OCI-LY3 (cell line): ENCODE measurements around the gene RPL38.

Source experiments
- H2AFZ ChIP-seq: fragments of 200-600, 300-600 bp; shearing (Covaris generic); 2 replicates; pipeline ENCODE4 v1.6.0; 2014; ENCODE audit warnings: antibody characterized with exemption, low read depth, low read length
- H3K27ac ChIP-seq: fragments of 200-600, 300-600 bp; sonication (generic); 2 replicates; pipeline ENCODE4 v1.5.1; 2014; ENCODE audit warnings: mild to moderate bottlenecking, low read length, moderate library complexity, mixed read lengths
- H3K27me3 ChIP-seq: fragments of 200-600, 300-600 bp; sonication (generic); 2 replicates; pipeline ENCODE4 v1.6.1; 2014; ENCODE audit warnings: low read depth, low read length, mixed read lengths
- H3K36me3 ChIP-seq: fragments of 200-600, 300-600 bp; sonication (generic); replicated peaks from 2 replicates; pipeline ENCODE3; 2014; ENCODE audit warnings: low read depth, low read length, mixed read lengths
- H3K4me1 ChIP-seq: fragments of 300-600, 200-600 bp; sonication (generic); 2 replicates; pipeline ENCODE4 v1.6.1; 2014; ENCODE audit warnings: low read length, mixed read lengths
- H3K4me2 ChIP-seq: fragments of 200-600, 300-600 bp; sonication (generic); 2 replicates; pipeline ENCODE4 v1.6.1; 2014; ENCODE audit warnings: low read length, mixed read lengths
- H3K4me3 ChIP-seq: fragments of 300-600, 200-600 bp; sonication (generic); 2 replicates; pipeline ENCODE4 v1.5.1; 2014; ENCODE audit warnings: antibody characterized with exemption, mild to moderate bottlenecking, low read length, moderate library complexity
- H3K79me2 ChIP-seq: fragments of 300-600, 200-600 bp; shearing (Covaris generic); 2 replicates; pipeline ENCODE4 v1.6.1; 2014; ENCODE audit warnings: mild to moderate bottlenecking, low read length, mixed read lengths
- H3K9ac ChIP-seq: fragments of 300-600, 200-600 bp; shearing (Covaris generic); 2 replicates; pipeline ENCODE4 v1.6.0; 2014; ENCODE audit warnings: mild to moderate bottlenecking, low read length, moderate library complexity
- H3K9me3 ChIP-seq: fragments of 200-600, 300-600 bp; shearing (Covaris generic); 2 replicates; pipeline ENCODE4 v1.6.1; 2014; ENCODE audit warnings: low read length, mixed read lengths; ENCODE audit not compliant: insufficient read depth
- H4K20me1 ChIP-seq: fragments of 200-600, 300-600 bp; sonication (generic); 2 replicates; pipeline ENCODE4 v1.6.1; 2016; ENCODE audit warnings: low read length, mixed read lengths; ENCODE audit not compliant: insufficient read depth
- CTCF ChIP-seq: fragments of 200-600, 300-600 bp; sonication (generic); IDR thresholded peaks from 2 replicates; pipeline ENCODE4 v1.5.1; 2014; ENCODE audit warnings: antibody characterized with exemption, low read length, low read depth
- EZH2phosphoT487 ChIP-seq: fragments of 200-600 bp; shearing (Covaris generic); IDR thresholded peaks from 2 replicates; pipeline ENCODE4 v1.6.1; 2018; ENCODE audit warnings: antibody characterized with exemption, mixed run types, low read depth

Gene RPL38

GRCh38 chr17:74235911-74236371 is 32.5 kb downstream of the RPL38 start:
- H3K27ac ChIP-seq: no peak overlapping the region
- H4K20me1 ChIP-seq: no peaks in the 10 kb centered on the region
- no peaks in the 10 kb centered on the region for H3K79me2 ChIP-seq
- H3K4me3 ChIP-seq: no peak overlapping the region
- H3K27me3 ChIP-seq: no peaks in the 10 kb centered on the region
- no peak for TF ChIP-seq EZH2phosphoT487
- no peak for TF ChIP-seq CTCF
- no peak overlapping the region for H3K4me2 ChIP-seq
- H3K4me1 ChIP-seq: no peaks in the 10 kb centered on the region
- no peak overlapping the region for H2AFZ ChIP-seq
- H3K9ac ChIP-seq: no peak overlapping the region
- H3K9me3 ChIP-seq: no peaks in the 10 kb centered on the region
- H3K36me3 ChIP-seq: no peaks in the 10 kb centered on the region

DNA sequence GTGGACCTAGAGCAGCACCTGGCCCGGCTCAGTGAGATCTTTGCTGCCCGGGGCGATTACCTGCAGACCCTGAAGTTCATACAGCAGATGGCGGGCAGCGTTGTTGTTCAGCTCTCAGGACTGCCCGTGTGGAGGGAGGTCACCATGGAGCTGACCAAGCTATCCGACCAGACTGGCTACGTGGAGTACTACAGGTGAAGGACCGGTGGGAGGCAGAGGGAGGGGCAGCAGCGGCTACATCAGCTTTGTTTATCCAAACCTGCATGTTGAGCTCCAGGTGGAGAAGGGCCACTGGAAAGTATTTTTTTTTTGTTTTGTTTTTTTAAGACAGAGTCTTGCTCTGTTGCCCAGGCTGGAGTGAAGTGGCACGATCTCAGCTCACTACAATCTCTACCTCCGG is 33.8 kb downstream of the RPL38 start:
- Histone ChIP-seq H2AFZ (no peak overlapping the region), H3K27me3 (no peaks in the 10 kb centered on the region), H4K20me1 (no peaks in the 10 kb centered on the region), H3K4me1 (no peaks in the 10 kb centered on the region), H3K36me3 (no peaks in the 10 kb centered on the region), H3K4me3 (no peak overlapping the region), H3K79me2 (no peaks in the 10 kb centered on the region), H3K27ac (no peak overlapping the region), H3K9ac (no peak overlapping the region), H3K9me3 (no peaks in the 10 kb centered on the region), H3K4me2 (no peak overlapping the region)
- TF ChIP-seq EZH2phosphoT487: no peak
- TF ChIP-seq CTCF: no peak

DNA sequence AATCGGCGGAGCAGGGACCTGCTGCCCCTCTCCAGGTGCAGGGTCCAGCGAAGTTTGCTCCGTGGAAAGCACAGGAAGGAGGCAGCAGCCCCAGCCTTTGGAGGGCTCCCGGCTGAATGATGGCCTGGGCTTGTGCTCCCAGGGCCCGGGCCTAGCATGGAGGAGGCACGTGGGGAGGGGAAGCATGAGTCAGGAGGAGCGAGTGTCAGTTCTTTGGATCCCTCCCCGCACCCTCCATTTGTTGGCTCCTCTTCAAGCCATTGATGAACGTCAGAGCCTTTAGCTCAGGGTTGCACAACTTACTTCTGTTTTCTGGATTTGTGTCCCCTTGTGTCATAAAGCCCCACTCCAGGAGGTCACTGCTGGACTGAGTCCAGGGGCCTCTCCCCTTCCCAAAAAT is 35.7 kb downstream of the RPL38 start:
- no peaks in the 10 kb centered on the region for H3K9me3 ChIP-seq
- no peak overlapping the region for H2AFZ ChIP-seq

DNA sequence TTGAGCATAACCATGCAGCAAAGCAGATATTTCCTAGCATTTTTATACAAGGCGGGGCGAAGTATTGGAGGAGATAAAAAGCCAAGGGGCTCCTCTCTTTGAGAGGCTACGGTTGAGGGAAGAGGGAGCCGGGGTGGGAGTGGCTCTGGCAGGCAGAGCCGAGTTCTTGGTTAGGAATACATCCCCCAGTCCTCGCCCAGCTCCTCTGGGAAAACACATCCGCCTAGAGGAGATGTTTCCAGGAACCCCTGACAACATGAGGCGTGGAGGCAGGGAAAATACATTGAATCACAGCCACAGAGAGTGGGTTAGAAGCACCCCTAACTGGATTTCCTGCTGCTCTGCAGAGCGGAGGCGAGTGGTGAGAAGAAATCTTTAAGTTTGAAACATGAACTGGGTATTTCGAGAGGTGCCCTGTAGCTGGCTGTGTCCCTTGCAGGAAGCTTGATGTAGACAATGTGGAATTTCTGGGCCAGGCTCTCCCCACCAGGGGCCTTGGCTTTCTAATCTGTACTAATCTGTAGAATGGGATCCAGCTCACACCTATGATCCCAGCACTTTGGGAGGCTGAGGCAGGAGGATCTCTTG is 37.2 kb downstream of the RPL38 start:
- Histone ChIP-seq H3K36me3 (no peaks in the 10 kb centered on the region), H3K4me1 (no peaks in the 10 kb centered on the region)

More for the DNA sequence above, 35.7 kb downstream of the RPL38 start:
- Histone ChIP-seq H3K4me2 (no peak overlapping the region), H3K4me3 (no peak overlapping the region), H4K20me1 (no peaks in the 10 kb centered on the region), H3K79me2 (no peaks in the 10 kb centered on the region), H3K27ac (no peak overlapping the region), H3K27me3 (no peaks in the 10 kb centered on the region), H3K36me3 (no peaks in the 10 kb centered on the region), H3K9ac (no peak overlapping the region), H3K4me1 (no peaks in the 10 kb centered on the region)
- TF ChIP-seq EZH2phosphoT487 (no peak), CTCF (no peak)

More for the DNA sequence above, 37.2 kb downstream of the RPL38 start:
- Histone ChIP-seq H3K9ac (no peak overlapping the region), H3K4me2 (no peak overlapping the region), H3K27ac (no peak overlapping the region), H3K9me3 (no peaks in the 10 kb centered on the region), H3K27me3 (no peaks in the 10 kb centered on the region), H4K20me1 (no peaks in the 10 kb centered on the region), H3K79me2 (no peaks in the 10 kb centered on the region), H3K4me3 (no peak overlapping the region), H2AFZ (no peak overlapping the region)
- TF ChIP-seq EZH2phosphoT487 (no peak), CTCF (no peak)
